Cerebellar nuclear complex (tissue), 1 donor: ENCODE measurements around the gene FEM1B.

Experiments used
- DNase-seq, 2 experiments: peaks; one replicate each; lab custom pipeline; 2025; lab: John Stamatoyannopoulos, UW

FEM1B gene

GRCh38 chr15:68309024-68309423 lies 31.5 kb downstream of the FEM1B start:
- no peak for DNase-seq

- no peak for DNase-seq
Measured at GRCh38 chr15:68310178-68310803, 32.7 kb downstream of the FEM1B start.

GRCh38 chr15:68310804-68311463 lies 33.4 kb downstream of the FEM1B start:
- DNase-seq: no peak

DNA sequence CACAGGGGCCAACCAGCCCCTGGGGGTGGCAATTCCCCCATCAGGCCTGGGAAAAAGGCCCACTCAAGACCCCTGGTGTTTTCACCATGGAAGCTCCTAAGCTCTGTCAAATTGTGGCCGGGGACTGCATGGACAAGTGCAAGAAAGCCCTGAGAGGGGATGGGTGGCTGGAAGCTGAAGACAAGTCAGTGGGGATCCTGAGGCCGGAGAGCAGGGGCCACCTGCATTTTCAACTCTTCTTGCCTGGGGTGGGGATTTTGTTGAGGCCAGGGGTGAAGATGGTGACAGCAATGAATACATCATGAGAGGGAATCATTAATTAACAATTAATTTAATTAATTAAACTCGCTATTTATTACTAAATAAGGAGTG lies 33.9 kb downstream of the FEM1B start:
- DNase-seq: no peak

DNA sequence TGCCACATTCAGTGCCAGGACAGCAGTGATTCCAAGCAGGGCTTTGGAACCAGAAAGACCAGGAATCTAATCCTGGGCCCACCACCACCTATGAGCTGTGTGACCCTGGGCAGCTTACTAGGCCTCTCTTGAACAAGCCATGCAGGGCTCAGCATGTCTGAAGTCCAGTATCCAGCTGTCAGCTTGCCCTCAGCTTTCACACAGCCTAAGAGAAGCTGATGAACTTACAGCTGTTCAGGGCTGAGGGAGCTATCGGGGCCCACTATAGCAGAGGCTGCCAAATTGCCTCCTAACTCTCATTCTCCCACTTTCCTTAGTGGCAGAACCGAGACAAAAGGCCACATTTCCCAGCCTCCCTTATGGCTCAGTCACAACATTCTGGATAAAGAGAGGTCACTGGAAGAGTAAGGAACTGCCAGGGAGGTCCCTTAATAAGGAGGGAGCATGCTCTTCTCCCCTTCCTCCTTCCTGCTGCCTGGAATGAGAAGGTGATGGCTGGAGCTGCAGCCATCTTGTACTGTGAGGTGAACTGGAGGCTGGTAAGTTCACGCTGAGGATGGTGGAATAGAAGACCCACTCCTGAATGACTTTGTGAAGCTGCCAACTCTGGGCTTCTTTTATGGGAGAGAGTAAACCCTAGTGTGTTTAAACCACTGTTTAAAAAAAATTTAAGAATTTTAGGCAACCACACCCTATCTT lies 34.5 kb downstream of the FEM1B start:
- no peak for DNase-seq

GRCh38 chr15:68312701-68313204 lies 35.2 kb downstream of the FEM1B start:
- DNase-seq: no peak

DNA sequence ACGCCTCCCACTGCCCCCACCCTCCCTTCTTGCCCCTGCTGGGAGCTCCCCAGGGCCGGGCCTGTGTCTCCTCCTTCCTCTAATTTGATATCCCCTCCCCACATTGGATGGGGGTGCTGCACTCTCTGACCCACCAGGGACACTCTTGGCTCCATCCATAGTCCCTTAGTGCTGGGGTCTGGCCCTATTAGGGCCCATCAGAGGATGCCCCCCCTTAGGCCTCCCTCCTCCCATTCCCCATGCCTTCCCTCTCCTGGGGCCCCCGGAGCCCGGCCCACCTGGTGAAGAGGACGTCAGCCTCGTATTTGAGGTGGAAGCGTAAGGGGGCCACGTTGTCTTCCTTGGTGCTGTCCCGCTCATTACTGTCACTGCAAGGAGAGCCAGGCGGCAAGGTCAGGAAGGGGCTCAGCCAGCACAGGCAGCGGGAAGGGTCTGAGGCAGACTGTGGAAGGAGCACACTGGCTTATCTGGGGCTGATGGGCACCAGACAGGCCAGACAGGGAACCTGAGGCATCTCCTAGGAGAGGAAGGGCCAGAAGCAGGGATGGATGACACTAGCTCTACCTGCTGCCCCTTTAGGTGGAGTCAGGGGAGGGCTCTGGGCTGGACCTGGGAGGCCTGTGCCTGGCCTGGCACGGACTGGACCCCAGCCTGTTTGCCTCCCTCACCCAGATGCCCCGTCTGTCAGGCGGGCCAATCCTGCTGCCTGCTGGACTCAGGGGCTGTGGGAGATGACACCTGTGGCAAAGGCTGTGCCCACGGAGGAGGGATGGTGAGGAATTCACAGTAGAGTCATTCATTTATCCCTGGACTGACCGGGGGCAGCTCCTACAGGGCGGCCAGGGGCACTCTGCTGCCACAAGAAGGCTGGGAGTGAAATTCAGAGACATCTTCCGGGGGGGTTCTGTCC lies 36.2 kb downstream of the FEM1B start:
- DNase-seq: no peak

DNA sequence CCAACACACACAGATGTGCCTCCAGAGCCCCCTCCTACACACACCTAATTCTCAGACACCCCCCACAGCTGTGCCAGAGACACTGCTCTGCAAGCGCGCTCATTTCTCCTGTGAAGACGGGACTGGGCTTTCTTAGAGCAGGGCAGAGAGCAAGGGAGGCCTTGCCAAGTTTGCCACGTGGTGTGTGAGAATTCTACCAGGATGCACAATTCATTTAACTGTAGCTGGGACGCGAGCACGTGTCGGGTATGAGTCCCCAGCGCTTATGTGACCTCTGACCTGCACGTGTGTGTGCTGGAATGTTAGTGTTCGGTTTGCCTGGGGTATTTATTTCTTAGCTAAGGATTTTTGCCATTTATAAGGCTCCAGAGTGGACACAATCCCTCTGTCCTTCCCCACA lies 37.0 kb downstream of the FEM1B start:
- no peak for DNase-seq

DNA sequence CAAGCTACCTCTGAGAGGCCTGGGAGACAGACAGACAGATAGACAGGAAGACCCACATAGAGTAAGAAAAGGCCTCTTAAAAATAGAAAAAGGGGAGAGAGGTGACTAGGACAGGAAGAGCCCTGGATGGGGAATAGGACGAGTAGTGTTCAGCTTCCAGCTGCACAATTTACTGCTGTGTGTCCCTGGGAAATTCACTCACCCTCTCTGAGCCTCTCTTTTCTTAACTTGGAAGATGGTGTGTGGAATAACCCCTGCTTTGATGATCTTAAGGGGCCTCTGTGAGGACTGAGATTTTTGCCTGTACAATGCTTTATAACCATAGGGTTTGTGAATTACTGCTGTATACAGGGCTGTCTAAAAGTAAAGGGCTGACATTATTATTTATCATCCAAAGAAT lies 37.5 kb downstream of the FEM1B start:
- DNase-seq: no peak

- no peak for DNase-seq
Measured at GRCh38 chr15:68315495-68316031, 38.0 kb downstream of the FEM1B start.

- DNase-seq: no peak
Measured at GRCh38 chr15:68316061-68316804, 38.7 kb downstream of the FEM1B start.

DNA sequence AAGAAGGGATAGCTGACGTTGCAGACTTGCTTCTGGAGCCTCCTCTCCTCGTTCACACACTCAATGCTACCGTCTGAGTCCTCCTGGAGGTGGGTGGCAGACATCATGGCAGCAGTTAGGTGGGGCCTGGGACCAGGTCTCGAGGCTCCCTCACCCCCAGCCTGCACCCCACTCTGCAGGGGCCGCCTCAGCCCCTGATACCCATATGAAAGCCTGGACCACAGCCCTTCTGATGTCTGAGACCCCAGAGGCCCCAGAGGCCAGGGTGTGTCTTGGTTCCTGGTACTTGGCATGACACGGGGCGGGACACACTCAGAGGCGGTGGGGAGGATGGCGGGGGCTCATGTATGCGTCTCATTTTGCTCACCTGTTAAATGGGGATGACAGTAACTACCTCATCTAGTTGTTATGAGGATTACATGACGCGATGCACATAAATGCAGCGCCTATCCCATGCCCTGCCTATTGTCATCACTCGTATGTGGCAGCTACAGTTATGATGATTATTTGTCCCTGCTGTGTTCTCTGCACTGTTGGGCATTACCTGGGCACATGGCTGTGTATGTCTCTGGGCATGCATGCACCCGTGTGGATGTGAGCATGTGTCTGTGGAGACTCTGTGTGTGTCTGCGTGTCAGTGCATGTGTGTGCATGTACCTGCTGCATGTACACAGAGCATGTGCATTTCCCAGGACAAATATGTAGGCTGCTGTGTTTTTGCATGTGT lies 39.9 kb downstream of the FEM1B start:
- DNase-seq: no peak

DNA sequence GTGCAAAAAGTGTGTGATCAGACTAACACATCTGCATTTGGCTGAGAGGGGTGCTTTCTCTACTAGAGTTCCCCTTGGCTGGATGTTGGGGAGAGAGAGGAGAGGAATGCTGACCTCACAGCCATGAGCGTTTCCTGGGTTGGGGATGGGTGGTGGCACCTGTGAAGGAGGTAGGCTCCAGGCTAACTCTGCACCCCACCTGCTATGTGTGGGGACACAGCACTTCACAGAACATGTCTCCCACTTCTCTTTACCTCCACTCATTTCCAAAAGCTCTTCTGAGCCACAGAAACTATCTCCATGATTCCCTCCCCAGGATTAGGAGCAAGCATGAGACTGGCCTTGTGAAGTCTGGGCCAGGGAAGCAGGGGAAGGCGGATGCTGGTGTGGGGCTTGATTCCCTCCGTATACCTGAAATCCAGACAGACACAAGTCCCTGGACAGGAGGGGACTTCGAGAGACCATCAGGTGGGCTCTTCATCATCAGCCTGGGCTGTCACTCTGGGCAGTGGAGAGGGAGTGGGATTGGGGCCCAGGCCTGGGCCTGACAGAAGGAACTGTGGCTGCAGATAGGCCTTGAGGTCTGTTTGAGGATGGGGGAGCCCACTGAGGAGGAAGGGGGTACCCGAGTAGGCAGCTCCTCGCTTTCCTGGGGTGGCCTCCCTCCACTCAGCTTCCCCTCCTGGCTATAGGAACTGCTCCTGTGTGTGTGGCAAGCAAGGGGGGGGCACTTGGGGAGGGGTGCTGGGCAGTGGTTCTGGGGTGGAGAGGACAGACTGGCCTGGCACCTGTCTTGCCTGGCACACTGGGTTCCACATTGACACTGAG lies 40.7 kb downstream of the FEM1B start:
- DNase-seq: no peak

- no peak for DNase-seq
Measured at GRCh38 chr15:68318931-68319909, 41.7 kb downstream of the FEM1B start.

- DNase-seq: no peak
Measured at GRCh38 chr15:68319997-68320396, 42.5 kb downstream of the FEM1B start.

DNA sequence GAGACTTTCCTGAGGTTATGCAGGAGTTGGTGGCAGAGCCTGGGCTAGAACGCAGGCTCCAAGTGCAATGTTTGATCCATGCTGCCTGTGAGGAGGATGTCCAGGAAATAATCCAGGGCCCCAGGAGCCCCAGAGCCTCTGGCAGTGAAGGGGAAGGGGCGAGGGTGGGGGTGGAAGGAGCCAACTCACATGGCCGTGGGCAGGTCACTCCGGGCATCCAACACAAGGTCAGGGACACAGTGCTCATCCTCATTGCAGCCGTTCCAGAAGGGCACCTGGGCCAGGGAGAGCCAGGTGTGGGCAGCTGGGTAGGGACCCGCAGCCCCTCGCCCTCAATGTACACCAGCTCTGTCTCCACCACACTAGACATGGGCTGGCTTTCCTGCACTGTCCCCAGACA lies 43.7 kb downstream of the FEM1B start:
- DNase-seq: no peak

- no peak for DNase-seq
Measured at GRCh38 chr15:68322796-68323195, 45.3 kb downstream of the FEM1B start.

DNA sequence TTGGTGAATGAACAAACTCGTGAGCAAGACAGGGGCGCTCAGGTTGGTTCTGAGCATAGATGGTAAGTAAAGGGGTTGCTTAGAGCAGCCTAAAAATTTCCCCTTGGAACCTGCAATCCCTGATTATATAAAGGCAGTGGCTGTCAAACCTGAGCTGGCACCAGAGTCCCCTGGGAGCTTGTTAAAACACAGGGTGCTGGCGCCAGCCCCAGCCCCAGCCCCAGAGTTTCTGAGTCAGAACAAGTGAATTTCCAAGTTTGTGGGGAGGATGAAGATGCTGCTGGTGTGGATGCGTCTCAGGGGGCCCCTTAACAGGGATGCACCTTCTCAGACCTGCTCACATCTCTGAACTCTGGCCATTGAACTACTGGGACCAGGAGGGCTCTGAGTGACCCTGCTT lies 48.2 kb downstream of the FEM1B start:
- DNase-seq: no peak
